Natural killer cell (primary cell): Measurements from ENCODE around the gene TMEM63B. TPM values are rescaled to one million over a fixed set of nuclear protein-coding genes. Genes with fewer than 3 reads are reported as not detected.

Experiments used
- ATAC-seq, 3 donors: fragments of 150-1000 bp in 2 of 3; fragments of 200-7000 bp in 1 of 3; cut with Tn5 transposase; 1 replicate in 1 of 3; 2 replicates in 2 of 3; pipeline ENCODE4 v1.10.0; 2021; ENCODE audit warnings: mild to moderate bottlenecking in 2 of 3, moderate library complexity in 2 of 3
- DNase-seq, 2 donors: peaks; one replicate each; pipeline versions ENCODE4 v3.0.0 to v3.0.0-alpha.2; 2013 to 2021; ENCODE audit warnings: mixed read lengths in 1 of 2
- H3K27ac ChIP-seq: one replicate; pipeline ENCODE4 v1.5.1; 2013; ENCODE audit warnings: mild to moderate bottlenecking, low read length
- H3K27me3 ChIP-seq: one replicate; pipeline ENCODE4 v1.6.1; 2013; ENCODE audit warnings: low read length; ENCODE audit not compliant: control insufficient read depth, insufficient read depth
- H3K36me3 ChIP-seq: one replicate; pipeline ENCODE4 v1.6.1; 2013; ENCODE audit warnings: low read length; ENCODE audit not compliant: control insufficient read depth, insufficient read depth
- H3K4me1 ChIP-seq: one replicate; pipeline ENCODE4 v1.6.1; 2013; ENCODE audit warnings: low read length; ENCODE audit not compliant: control insufficient read depth, insufficient read depth
- H3K4me3 ChIP-seq: one replicate; pipeline ENCODE4 v1.5.1; 2013; ENCODE audit warnings: low read length
- H3K9me3 ChIP-seq: one replicate; pipeline ENCODE4 v1.6.1; 2013; ENCODE audit warnings: low read length; ENCODE audit not compliant: control insufficient read depth, insufficient read depth
- H3K27ac Mint-ChIP-seq, 2 donors: one replicate each; pipeline ENCODE4 v1.8.0; 2022; ENCODE audit warnings: mild to moderate bottlenecking in 2 of 2, mixed read lengths in 2 of 2, moderate library complexity in 1 of 2
- H3K27me3 Mint-ChIP-seq, 2 donors: one replicate each; pipeline ENCODE4 v1.8.0; 2022; ENCODE audit warnings: low read depth in 2 of 2, mixed read lengths in 2 of 2
- H3K36me3 Mint-ChIP-seq: one replicate; pipeline ENCODE4 v1.8.0; 2022; ENCODE audit warnings: mixed read lengths
- H3K4me1 Mint-ChIP-seq, 2 donors: one replicate each; pipeline ENCODE4 v1.8.0; 2022; ENCODE audit warnings: mixed read lengths in 2 of 2
- H3K4me3 Mint-ChIP-seq: one replicate; pipeline ENCODE4 v1.8.0; 2022; ENCODE audit warnings: mild to moderate bottlenecking, moderate library complexity, mixed read lengths
- H3K9me3 Mint-ChIP-seq, 2 donors: one replicate each; pipeline ENCODE4 v1.8.0; 2022; ENCODE audit warnings: mixed read lengths in 2 of 2
- CTCF ChIP-seq: fragments of 200-600 bp; IDR thresholded peaks from one replicate; pipeline ENCODE4 v1.8.0; 2022; ENCODE audit warnings: antibody characterized with exemption
- WGBS: methylation state at CpG from one replicate; pipeline ENCODE4 v1.1.7; 2013; ENCODE audit warnings: missing lambda C conversion rate; ENCODE audit not compliant: insufficient coverage; 5-methylcytosine and 5-hydroxymethylcytosine counted together
- intact Hi-C: fragments of 100-400 bp; cut with micrococcal nuclease; formaldehyde crosslinking; loops from one replicate; pipeline ENCODE4 v1.14.2; 2022
- total RNA-seq, 4 donors: library from RNA; stranded (reverse); fragments of 120-200 nt in 1 of 4; gene quantifications; one replicate each; pipeline versions ENCODE4 v1.2.3 to v1.2.4, GENCODE V29; 2013 to 2022

The TMEM63B gene
- total RNA-seq, 3 donors from 2014 or later (not counting 1 experiment from before 2014, with no cell fraction given): 24.7 to 30.8 (median 28.1) TPM

GRCh38 chr6:44105993-44106740, 21.2 kb upstream of the TMEM63B start:
- Histone ChIP-seq H3K4me1 (peaks cover 29% of the 10 kb centered on the region), H3K36me3 (peaks cover 29% of the 10 kb centered on the region), H3K27ac (no peak overlapping the region), H3K27me3 (no peaks in the 10 kb centered on the region), H3K4me3 (no peak overlapping the region), H3K9me3 (no peaks in the 10 kb centered on the region)
- Mint-ChIP-seq H3K36me3 (no peaks in the 10 kb centered on the region), H3K27me3 (no peaks in the 10 kb centered on the region), H3K4me1 (peaks cover 29 to 44% of the 10 kb centered on the region in 2 donors), H3K9me3 (no peaks in the 10 kb centered on the region), H3K27ac (peak overlapping the region in 1 of 2 donors; percentile 23), H3K4me3 (no peak overlapping the region)
- DNase-seq (no peak), ATAC-seq (no peak)
- no peak for TF ChIP-seq CTCF
- WGBS: 97% methylated on average over 2 of the region's 3 CpGs
- intact Hi-C loops: no loop called here

GRCh38 chr6:44107017-44107416, 20.3 kb upstream of the TMEM63B start:
- H3K4me1 Mint-ChIP-seq: peaks cover 21 to 41% of the 10 kb centered on the region in 2 donors
- whole genome bisulfite sequencing: 96% methylated on average over 5 of the region's 5 CpGs
- intact Hi-C loops: no loop called here

GRCh38 chr6:44108471-44108870, 18.9 kb upstream of the TMEM63B start:
- intact Hi-C loops: no loop called here
- WGBS: 100% methylated on average over 1 of the region's 1 CpG

More at GRCh38 chr6:44107017-44107416, 20.3 kb upstream of the TMEM63B start:
- Histone ChIP-seq H3K4me3 (no peak overlapping the region), H3K36me3 (peaks cover 37% of the 10 kb centered on the region), H3K4me1 (peaks cover 22% of the 10 kb centered on the region), H3K27ac (no peak overlapping the region), H3K9me3 (no peaks in the 10 kb centered on the region), H3K27me3 (no peaks in the 10 kb centered on the region)
- H3K4me3 Mint-ChIP-seq: no peak overlapping the region
- H3K27me3 Mint-ChIP-seq: no peaks in the 10 kb centered on the region
- no peak for DNase-seq
- no peak for ATAC-seq
- TF ChIP-seq CTCF: no peak
- H3K9me3 Mint-ChIP-seq: no peaks in the 10 kb centered on the region
- peak overlapping the region in 1 of 2 donors; percentile 23 for H3K27ac Mint-ChIP-seq
- H3K36me3 Mint-ChIP-seq: no peaks in the 10 kb centered on the region

More at GRCh38 chr6:44108471-44108870, 18.9 kb upstream of the TMEM63B start:
- Mint-ChIP-seq H3K27me3 (no peaks in the 10 kb centered on the region), H3K36me3 (no peaks in the 10 kb centered on the region), H3K27ac (no peak overlapping the region), H3K4me1 (peaks cover 15 to 28% of the 10 kb centered on the region in 2 donors), H3K4me3 (no peak overlapping the region), H3K9me3 (no peaks in the 10 kb centered on the region)
- no peak for TF ChIP-seq CTCF
- H3K27me3 ChIP-seq: no peaks in the 10 kb centered on the region
- H3K4me3 ChIP-seq: no peak overlapping the region
- H3K9me3 ChIP-seq: no peaks in the 10 kb centered on the region
- no peak for DNase-seq
- H3K36me3 ChIP-seq: peaks cover 49% of the 10 kb centered on the region
- H3K27ac ChIP-seq: no peak overlapping the region
- H3K4me1 ChIP-seq: peaks cover 19% of the 10 kb centered on the region
- ATAC-seq: no peak
